A673 (cell line): ENCODE data around the gene CDC42EP4. TPM values are rescaled to one million over a fixed set of nuclear protein-coding genes. Genes with fewer than 3 reads are reported as not detected.

Experiments used
- BruUV-seq: library from RNA; stranded (reverse); fragments of 400-500 nt; replicated peaks from 2 replicates; lab custom pipeline; 2021; lab: Mats Ljungman, UMichigan
- CTCF ChIA-PET: fragments of 300-600 bp; sonication (Branson Sonifier 250); formaldehyde crosslinking; loops from one replicate; lab custom pipeline; 2022; ENCODE audit warnings: antibody characterized with exemption; lab: Charles Lee
- POLR2A ChIA-PET: fragments of 300-600 bp; sonication (Branson Sonifier 250); formaldehyde crosslinking; loops from one replicate; lab custom pipeline; 2022; ENCODE audit warnings: antibody characterized with exemption; ENCODE audit not compliant: low non-redundant PET; lab: Charles Lee
- DNase-seq: peaks from one replicate; pipeline ENCODE4 v3.0.0-alpha.2; 2015; ENCODE audit warnings: low spot score
- H3K27ac ChIP-seq: fragments of 200-600 bp; sonication (generic); 2 replicates; pipeline ENCODE4 v1.5.1; 2016; ENCODE audit warnings: mixed run types, low read depth, mild to moderate bottlenecking, mixed read lengths, antibody characterized with exemption, low read length; ENCODE audit not compliant: poor library complexity, severe bottlenecking
- H3K27me3 ChIP-seq: fragments of 200-600 bp; sonication (generic); replicated peaks from 2 replicates; pipeline ENCODE4 v1.6.1; 2017; ENCODE audit warnings: mixed run types, low read depth, mild to moderate bottlenecking, mixed read lengths, antibody characterized with exemption, low read length; ENCODE audit not compliant: insufficient read depth, poor library complexity
- H3K36me3 ChIP-seq: fragments of 200-600 bp; sonication (generic); 2 replicates; pipeline ENCODE4 v1.6.1; 2016; ENCODE audit warnings: mixed run types, mild to moderate bottlenecking, mixed read lengths, antibody characterized with exemption, low read length; ENCODE audit not compliant: insufficient read depth, poor library complexity, severe bottlenecking
- H3K4me1 ChIP-seq: fragments of 200-600 bp; sonication (generic); 2 replicates; pipeline ENCODE4 v1.6.1; 2017; ENCODE audit warnings: mixed run types, mild to moderate bottlenecking, mixed read lengths, antibody characterized with exemption, low read length; ENCODE audit not compliant: insufficient read depth, poor library complexity, severe bottlenecking
- H3K4me3 ChIP-seq: fragments of 200-600 bp; sonication (generic); 2 replicates; pipeline ENCODE4 v1.5.1; 2016; ENCODE audit warnings: low read depth, mixed run types, mild to moderate bottlenecking, mixed read lengths, low read length; ENCODE audit not compliant: poor library complexity, severe bottlenecking
- H3K9me3 ChIP-seq: fragments of 200-600 bp; sonication (generic); 2 replicates; pipeline ENCODE4 v1.6.1; 2016; ENCODE audit warnings: mixed run types, low read depth, mild to moderate bottlenecking, mixed read lengths, antibody characterized with exemption, low read length; ENCODE audit not compliant: poor library complexity, severe bottlenecking
- CTCF ChIP-seq: fragments of 300-800, 200-600 bp; sonication (generic); conservative IDR thresholded peaks from 2 replicates; pipeline ENCODE4 v1.5.1; 2017; ENCODE audit warnings: low read depth, mild to moderate bottlenecking, antibody characterized with exemption, low read length, moderate library complexity, mixed read lengths
- EZH2 ChIP-seq: fragments of 200-600 bp; sonication (generic); IDR thresholded peaks from 2 replicates; pipeline ENCODE4 v1.6.1; 2017; ENCODE audit warnings: borderline replicate concordance, low read depth, mild to moderate bottlenecking, mixed read lengths, antibody characterized with exemption, low read length; ENCODE audit not compliant: poor library complexity, severe bottlenecking
- intact Hi-C: fragments of 100-400 bp; cut with micrococcal nuclease; formaldehyde crosslinking; loops from one replicate; pipeline ENCODE4 v1.10.0; 2022; ENCODE audit not compliant: unreplicated experiment
- total RNA-seq: library from RNA; stranded (reverse); gene quantifications from 2 replicates; pipeline ENCODE4 v1.2.3, GENCODE V29; 2021

CDC42EP4 gene
- total RNA-seq, 1 experiment from 2014 or later, result 37.5 TPM

- H3K4me1 ChIP-seq, result no peaks in the 10 kb centered on the region
- no peaks in the 10 kb centered on the region for H3K27me3 ChIP-seq
- no peak for DNase-seq
- intact Hi-C loops, result no loop called here
- H3K4me3 ChIP-seq, result no peak overlapping the region
- CTCF ChIA-PET, result interaction anchor here (1.4 kb wide), 1 partner anchor 51 kb away, joined by 3 read pairs; no protein-coding TSS in a partner anchor
- no peaks in the 10 kb centered on the region for H3K9me3 ChIP-seq
- no TSS peak for BruUV-seq
- POLR2A ChIA-PET, result no interaction called here
- H3K27ac ChIP-seq, result no peak overlapping the region
- H3K36me3 ChIP-seq, result no peaks in the 10 kb centered on the region
- TF ChIP-seq CTCF, result no peak
Observed at GRCh38 chr17:73318836-73319235, 7.0 kb upstream of the CDC42EP4 start.

GRCh38 chr17:73318427-73318813 is 6.6 kb upstream of the CDC42EP4 start:
- POLR2A ChIA-PET, result no interaction called here
- H3K36me3 ChIP-seq, result no peaks in the 10 kb centered on the region
- no peaks in the 10 kb centered on the region for H3K4me1 ChIP-seq
- intact Hi-C loops, result no loop called here
- no peak overlapping the region for H3K4me3 ChIP-seq
- CTCF ChIA-PET, result interaction anchor here (0.6 to 1.4 kb wide), 2 partner anchors 21 to 52 kb away, joined by 3 to 19 read pairs; no protein-coding TSS in a partner anchor
- TF ChIP-seq CTCF (no peak), EZH2 (no peak)
- H3K27ac ChIP-seq, result no peak overlapping the region
- no peaks in the 10 kb centered on the region for H3K27me3 ChIP-seq
- no peaks in the 10 kb centered on the region for H3K9me3 ChIP-seq
- BruUV-seq, result no TSS peak
- DNase-seq, result no peak

GRCh38 chr17:73317513-73318426 is 6.0 kb upstream of the CDC42EP4 start:
- BruUV-seq, result no TSS peak
- no peak for DNase-seq
- H3K36me3 ChIP-seq, result no peaks in the 10 kb centered on the region
- no peaks in the 10 kb centered on the region for H3K9me3 ChIP-seq
- ChIA-PET CTCF (interaction anchor here (0.6 to 1.4 kb wide), 2 partner anchors 22 to 52 kb away, joined by 3 to 19 read pairs; no protein-coding TSS in a partner anchor), POLR2A (no interaction called here)
- no peaks in the 10 kb centered on the region for H3K27me3 ChIP-seq
- intact Hi-C loops, result no loop called here
- no peak overlapping the region for H3K27ac ChIP-seq
- no peak overlapping the region for H3K4me3 ChIP-seq
- no peaks in the 10 kb centered on the region for H3K4me1 ChIP-seq
- TF ChIP-seq EZH2, result no peak
- TF ChIP-seq CTCF, result no peak
